ENCODE data around the gene SLC25A44.
"Not testable (repeated sequence)": the region's sequence is repeated elsewhere in the genome, so short reads cannot be mapped to it uniquely, and the experiment has no call there.

SLC25A44 gene

DNA sequence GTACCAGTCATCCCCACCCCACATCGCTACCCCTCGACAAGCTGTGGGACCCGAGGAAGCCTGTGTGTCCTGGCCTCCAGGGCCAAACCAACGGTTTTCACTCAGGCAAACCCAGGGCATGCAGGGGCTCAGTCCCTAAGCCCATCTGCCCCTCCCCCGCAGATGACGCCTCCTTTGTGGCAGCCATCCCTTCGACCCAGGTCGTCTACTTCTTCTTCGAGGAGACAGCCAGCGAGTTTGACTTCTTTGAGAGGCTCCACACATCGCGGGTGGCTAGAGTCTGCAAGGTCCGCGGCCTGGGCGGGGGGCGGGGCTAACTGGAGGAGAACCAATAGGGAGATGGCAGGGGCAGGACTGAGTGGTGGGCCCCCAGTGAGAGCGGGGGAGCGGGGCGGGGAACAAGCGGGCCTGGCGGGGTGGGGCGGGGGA lies 33.1 kb upstream of the SLC25A44 start:
- peak; percentile 57 to 96 (median 78) for DNase-seq
- intact Hi-C loops (cut with DNase I): no loop called here

DNA sequence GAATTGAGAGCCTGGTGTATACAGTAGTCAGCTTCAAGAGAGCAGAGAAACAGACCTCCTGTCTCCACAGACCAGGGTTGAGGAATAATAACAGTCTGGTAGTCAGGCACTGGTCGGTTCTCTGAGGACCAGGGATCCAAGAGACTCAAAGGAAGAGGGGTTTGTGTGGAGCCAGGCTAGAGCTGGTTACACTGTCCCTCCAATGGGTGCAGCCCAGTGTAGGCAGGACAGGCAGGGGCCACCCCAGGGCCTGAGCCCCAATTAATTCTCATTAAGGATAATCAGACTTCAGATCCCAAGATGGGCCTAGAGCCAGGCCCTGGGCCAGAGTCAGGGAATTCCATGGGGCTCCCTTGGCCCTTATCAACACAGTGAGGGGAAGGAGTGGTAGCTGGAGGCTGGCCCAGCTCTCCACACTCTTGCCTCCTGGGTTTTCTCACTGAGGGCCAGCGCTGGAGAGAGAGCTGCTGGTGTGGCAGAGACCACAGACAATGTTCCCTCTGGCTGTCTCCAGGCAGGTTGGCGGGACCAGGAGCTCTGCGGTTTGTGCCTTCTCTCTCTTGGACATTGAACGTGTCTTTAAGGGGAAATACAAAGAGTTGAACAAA lies 31.4 kb upstream of the SLC25A44 start:
- intact Hi-C loops (cut with DNase I): no loop called here
- peak in 2 of 10 donors; percentile 64 to 76 for DNase-seq

DNA sequence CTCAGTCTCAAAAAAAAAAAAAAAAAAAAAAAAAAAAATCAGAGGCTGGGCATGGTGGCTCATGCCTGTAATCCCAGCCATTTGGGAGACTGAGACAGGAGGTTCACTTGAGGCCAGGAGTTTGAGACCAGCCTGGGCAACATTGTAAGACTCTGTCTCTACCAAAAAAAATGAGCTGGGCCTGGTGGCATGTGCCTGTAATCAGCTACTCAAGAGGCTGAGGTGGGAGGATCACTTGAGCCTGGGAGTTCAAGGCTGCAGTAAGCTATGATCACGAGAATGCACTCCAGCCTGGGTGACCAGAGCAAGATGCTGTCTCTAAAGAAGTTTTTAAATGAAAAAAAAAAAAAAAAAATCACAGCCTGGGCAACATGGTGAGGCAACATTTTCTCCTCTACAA lies 30.2 kb upstream of the SLC25A44 start:
- intact Hi-C loops (cut with DNase I): no loop called here
- peak in 1 of 10 donors; percentile 53 for DNase-seq

DNA sequence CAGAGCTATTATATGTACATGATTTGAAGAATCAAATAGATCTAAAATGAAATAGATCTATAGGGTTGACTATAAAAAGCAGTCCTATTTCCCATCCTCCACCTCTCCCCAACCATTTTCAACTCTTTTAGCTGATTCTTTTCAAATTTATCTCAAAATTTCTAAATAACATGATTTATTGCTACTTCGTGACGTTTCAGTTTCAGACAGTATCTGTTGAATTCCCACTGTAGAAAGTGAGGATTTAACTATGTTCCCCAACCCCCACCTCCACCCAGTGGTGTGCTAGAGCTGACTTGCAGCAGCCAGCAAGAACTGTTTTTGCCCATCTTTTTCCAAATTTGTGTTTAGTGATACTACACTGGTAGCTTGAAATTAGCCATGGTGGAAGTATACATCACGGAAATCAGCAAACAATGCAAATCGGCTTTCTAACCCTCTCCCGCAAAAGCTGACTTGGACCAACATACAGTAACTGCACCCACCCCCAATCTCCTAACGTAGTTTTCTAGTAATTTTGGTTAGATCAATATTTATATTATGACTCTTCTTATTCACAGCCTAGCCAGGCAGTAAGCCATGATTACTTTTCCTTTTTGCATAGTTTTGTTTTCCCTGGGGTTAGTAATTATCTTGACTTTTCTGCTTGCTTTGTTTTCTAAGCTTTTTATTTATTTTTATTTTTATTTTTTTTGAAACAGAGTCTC lies 29.6 kb upstream of the SLC25A44 start:
- DNase-seq: no peak
- intact Hi-C loops (cut with DNase I): no loop called here

DNA sequence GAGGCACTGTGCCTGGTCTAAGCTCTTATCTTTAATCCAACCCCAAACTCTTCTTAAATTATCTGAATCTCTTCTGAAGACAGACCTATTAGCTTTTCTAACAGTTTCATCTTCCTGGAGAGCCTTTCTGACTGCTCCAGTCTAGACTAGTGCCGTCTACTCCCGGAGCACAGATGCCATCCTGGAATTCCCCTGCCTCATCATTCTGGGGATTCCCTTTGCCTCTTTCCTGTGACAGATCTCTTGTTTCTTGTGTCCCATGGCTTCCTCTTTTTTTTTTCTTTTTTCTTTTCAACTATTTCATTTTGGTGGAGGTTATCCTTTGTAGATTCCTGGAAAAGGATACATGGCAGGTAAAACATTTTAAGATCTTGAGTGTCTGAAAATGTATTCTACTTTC lies 28.8 kb upstream of the SLC25A44 start:
- intact Hi-C loops (cut with DNase I): no loop called here
- DNase-seq: no peak

DNA sequence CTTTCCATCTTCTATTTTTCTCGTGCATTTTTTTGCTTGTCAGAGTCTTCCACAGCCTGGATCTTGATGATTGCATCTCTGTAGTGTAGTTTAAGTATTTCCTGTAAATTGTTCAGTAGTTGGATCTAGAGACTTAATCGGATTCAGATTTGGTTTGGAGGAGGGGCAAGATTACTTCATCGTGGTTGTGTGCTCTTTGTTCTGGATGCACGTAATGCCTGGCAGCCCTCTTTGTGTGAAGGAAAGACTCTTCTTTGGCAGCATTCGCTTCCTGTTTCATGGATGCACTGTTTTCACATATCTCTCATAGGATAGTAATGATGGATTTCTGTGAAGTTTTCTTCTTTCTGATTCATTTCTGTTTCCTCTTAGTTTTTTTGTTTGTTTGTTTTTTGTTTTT lies 26.4 kb upstream of the SLC25A44 start:
- DNase-seq: peak in 1 of 10 donors; percentile 12
- intact Hi-C loops (cut with DNase I): no loop called here

DNA sequence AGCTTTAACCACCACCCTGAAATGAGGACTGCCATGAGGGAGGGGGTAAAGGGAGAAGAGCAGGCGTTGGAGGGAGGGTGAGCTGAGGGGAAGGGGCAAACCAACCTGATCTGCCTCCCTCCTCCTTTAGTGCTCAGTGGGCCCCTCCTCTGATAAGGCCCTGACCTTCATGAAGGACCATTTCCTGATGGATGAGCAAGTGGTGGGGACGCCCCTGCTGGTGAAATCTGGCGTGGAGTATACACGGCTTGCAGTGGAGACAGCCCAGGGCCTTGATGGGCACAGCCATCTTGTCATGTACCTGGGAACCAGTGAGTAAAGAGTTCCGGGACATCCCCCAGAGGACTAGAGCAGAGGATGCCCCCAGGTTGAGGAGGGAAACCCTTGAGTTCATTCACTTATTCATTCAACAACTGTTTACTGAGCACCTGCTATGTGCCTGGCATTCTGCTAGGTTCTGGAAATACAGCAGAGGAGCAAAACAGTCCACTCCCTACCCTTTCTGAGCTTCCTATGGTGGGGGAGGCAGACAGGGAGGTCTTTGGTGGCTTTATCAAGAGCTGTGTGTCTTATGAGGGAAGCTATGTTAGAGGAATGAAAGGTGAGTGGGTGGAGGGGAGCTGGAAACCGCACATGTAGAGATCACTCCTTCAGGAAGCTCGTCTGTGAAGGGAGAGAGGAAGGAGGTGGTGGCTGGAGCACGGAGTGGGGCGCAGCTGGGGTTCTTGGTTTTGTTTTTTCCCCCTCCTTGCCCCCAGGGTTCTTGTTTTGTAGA lies 21.0 kb upstream of the SLC25A44 start:
- intact Hi-C loops (cut with DNase I): no loop called here
- DNase-seq: no peak

DNA sequence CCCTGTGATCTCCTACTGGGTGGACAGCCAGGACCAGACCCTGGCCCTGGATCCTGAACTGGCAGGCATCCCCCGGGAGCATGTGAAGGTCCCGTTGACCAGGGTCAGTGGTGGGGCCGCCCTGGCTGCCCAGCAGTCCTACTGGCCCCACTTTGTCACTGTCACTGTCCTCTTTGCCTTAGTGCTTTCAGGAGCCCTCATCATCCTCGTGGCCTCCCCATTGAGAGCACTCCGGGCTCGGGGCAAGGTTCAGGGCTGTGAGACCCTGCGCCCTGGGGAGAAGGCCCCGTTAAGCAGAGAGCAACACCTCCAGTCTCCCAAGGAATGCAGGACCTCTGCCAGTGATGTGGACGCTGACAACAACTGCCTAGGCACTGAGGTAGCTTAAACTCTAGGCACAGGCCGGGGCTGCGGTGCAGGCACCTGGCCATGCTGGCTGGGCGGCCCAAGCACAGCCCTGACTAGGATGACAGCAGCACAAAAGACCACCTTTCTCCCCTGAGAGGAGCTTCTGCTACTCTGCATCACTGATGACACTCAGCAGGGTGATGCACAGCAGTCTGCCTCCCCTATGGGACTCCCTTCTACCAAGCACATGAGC lies 17.2 kb upstream of the SLC25A44 start:
- intact Hi-C loops (cut with DNase I): no loop called here
- peak in 1 of 10 donors; percentile 50 for DNase-seq

DNA sequence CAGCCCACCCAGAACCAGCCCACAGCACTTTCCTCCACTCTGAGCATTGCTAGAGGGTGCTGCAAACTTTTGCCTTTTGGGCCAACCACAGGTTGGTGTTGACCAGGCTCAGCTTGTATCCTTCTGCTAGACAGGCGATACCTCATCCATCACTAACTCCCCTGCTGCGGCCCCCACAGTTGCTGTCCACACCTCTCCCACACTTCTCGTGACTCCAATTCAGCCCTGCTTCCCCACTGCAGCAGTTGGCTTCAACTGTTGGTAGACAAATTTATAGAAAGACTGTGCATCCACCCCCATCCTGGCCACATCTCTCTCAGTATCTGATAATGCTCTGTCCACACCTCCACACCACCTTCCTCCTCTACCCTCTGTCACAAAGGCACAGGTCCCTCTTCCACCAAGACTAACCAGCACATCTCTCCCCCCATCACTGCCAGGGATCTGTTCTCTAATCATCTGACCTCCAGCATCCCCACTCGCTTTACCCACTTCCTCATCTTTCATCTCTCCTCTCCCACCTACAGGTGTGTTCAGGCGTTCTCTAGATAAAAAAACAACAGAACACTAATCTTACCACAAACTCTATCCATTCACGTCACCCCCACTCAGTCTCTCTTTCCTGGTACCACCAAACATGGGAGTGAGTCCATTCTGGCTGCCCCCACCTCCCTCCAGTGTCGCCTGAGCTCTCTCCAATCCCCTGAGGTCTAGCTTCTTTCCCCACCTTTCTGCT lies 15.8 kb upstream of the SLC25A44 start:
- intact Hi-C loops (cut with DNase I): no loop called here
- no peak for DNase-seq

DNA sequence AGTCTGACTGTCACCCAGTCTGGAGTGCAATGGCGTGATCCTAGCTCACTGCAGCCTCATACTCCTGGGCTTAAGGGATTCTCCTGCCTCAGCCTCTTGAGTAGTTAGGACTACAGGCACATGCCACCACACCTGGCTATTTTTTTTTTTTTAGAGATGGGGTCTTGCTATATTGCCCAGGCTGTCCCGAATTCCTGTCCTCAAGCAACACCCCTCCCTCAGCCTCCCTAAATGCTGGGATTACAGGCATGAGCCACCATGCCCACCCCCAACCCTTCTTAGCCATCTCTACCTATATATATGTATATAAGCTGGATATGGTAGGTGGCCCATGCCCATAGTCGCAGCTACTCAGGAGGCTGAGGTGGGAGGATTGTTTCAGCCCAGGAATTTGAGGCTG lies 13.4 kb upstream of the SLC25A44 start:
- intact Hi-C loops (cut with DNase I): no loop called here

DNA sequence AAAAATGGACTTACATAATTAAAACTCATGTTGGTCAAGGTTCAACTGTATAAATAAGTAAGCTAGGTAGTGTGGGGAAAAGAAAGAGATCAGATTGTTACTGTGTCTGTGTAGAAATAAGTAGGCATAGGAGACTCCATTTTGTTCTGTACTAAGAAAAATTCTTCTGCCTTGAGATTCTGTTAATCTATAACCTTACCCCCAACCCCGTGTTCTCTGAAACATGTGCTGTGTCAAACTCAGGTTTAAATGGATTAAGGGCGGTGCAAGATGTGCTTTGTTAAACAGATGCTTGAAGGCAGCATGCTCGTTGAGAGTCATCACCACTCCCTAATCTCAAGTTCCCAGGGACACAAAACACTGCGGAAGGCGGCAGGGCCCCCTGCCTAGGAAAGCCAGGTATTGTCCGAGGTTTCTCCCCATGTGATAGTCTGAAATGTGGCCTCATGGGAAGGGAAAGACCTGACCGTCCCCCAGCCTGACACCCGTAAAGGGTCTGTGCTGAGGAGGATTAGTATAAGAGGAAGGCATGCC lies 12.4 kb upstream of the SLC25A44 start:
- intact Hi-C loops (cut with DNase I); DNase-seq: not testable (repeated sequence)

More for the DNA sequence above, 13.4 kb upstream of the SLC25A44 start:
- DNase-seq: no peak

DNA sequence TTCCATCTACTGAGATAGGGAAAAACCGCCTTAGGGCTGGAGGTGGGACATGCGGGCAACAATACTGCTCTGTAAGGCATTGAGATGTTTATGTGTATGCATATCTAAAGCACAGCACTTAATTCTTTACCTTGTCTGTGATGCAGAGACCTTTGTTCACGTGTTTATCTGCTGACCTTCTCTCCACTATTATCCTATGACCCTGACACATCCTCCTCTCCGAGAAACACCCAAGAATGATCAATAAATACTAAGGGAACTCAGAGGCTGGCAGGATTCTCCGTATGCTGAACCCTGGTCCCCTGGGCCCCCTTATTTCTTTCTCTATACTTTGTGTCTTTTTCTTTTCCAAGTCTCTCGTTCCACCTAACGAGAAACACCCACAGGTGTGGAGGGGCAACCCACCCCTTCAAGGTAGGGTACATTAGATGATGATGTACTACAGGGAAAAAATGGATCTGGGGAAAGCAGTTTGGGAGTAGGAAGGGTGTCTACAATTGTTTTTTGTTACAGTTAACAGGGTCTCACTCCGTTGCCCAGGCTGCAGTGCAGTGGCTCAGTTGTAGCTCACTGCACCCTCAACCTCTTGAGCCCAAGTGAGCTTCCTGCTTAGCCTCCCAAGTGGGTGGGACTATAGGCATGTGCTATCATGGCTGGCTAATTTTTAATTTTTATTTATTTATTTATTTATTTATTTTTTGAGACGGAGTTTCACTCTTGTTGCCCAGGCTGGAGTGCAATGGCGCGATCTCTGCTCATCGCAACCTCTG lies 11.7 kb upstream of the SLC25A44 start:
- intact Hi-C loops (cut with DNase I): not testable (repeated sequence)

DNA sequence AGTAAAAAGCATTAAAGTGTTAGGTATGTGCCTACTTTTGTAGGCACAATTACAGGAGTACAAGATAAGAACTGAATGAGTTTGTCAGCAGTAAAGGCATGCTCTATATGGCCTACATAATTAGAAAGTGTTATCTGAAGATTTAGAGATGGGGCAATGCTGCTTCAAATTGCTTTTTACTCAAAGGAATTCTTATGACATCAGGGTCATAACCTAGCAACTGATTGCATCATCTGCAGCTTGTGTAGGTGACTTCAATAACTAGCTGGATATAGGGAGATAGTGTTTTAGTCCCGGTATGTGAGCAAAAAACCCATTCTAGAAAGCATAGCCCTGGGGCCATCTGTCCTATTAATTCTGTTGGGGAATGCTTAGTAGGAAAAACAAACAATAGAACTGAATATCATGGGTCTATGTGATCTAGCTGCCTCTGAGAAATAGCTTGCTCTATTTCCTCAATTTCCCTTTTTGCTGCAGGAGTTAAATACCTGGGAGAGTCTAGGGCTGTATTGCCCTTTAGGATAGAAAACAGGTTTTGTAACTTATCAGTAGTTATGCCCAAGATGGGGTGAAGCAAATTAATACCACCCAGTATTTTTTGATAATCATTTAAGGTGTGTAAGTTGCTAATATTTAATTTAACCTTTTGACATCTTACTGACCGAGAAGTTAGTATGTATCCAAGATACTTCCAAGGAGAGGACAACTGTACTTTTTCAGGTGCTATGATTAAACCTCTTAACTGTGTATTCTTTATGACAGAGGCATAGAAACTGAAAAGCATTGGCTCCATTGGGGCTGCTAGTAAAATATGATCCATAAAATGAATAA lies 7.3 kb upstream of the SLC25A44 start:
- DNase-seq; intact Hi-C loops (cut with DNase I): not testable (repeated sequence)

More for the DNA sequence above, 11.7 kb upstream of the SLC25A44 start:
- not testable (repeated sequence) for DNase-seq

DNA sequence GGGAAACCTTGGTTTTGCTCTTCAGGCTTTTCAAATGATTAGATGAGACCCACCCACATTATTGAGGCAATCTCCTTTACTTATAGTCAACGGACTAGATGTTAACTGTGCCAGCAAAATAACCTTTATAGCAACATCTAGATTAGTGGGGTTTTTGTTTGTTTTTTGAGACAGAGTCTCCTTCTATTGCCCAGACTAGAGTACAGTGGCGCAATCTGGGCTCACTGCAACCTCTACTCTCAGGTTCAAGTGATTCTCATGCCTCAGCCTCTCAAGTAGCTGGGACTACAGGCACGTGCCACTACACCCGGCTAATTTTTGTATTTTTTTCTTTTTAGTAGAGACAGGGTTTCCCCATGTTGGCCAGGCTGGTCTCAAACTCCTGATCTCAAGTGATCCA lies 3.6 kb upstream of the SLC25A44 start:
- intact Hi-C loops (cut with DNase I): loop anchor here (5.0 kb wide), 1 partner anchor 43 kb away; no protein-coding TSS in a partner anchor
- DNase-seq: not testable (repeated sequence)

DNA sequence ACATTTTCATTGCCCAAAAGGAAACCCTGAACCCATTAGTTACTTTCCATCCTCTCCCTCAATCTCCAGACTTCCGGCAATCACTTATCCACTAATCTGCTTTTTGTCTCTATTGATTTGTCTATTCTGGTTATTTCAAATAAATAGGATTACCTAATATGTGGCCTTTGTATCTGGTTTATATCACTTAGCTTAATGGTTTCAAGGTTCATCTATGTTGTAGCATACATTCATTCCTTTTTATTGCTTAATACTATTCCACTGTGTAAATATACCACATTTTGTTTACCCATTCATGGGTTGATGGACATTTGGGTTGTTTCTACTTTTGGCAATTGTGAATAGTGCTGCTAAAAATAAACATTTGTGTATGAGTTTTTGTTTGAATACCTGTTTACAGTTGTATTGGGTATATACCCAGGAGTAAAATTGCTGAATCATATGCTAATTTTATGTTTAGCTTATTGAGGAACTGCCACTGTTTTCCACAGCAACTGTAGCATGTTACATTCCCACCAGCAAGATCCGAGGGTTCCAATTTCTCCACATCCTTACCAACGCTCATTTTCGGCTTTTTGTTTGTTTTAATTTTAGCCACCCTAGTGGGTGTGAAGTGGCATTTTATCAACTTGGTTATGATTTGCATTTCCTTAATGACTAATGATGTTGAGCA lies 2.5 kb upstream of the SLC25A44 start:
- intact Hi-C loops (cut with DNase I): loop anchor here (5.0 kb wide), 1 partner anchor 44 kb away; no protein-coding TSS in a partner anchor
- DNase-seq: no peak

DNA sequence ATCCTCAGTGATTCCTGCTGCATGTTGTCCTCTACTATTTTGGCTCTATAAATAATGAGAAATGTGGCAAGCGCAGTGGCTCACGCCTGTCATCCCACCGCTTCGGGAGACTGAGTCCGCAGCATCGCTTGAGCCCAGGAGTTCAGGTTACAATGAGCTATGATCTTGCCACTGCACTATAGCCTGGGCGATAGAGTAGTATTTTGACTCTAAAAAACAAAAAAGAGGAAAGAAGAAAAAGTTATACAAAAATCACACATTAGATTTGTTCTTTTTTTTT lies 756 bp upstream of the SLC25A44 start:
- intact Hi-C loops (cut with DNase I): loop anchor here (5.0 kb wide), 1 partner anchor 46 kb away; no protein-coding TSS in a partner anchor
- no peak for DNase-seq

DNA sequence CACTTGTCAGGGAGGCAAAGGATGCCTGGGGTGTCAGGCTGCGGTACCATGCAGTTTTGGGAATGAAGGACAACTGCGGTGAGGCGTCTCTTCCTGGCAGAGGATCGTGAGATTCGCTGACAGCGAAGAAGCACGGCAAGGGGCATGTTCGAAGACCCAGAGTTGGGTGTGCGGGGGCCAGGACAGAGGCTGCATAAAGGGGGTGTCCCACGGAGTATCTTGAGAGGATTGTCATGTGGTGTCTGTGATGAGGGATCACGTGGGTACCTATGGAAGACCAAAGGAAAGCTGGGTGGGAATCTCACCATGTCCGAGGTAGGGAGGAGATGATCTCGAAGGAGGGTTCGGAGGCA lies 372 bp downstream of the SLC25A44 start:
- intact Hi-C loops (cut with DNase I): loop anchor here (2.0 to 5.0 kb wide), 2 partner anchors 19 to 47 kb away; partner anchors contain the start of gene PMF1
- DNase-seq: peak in 5 of 10 donors; percentile 21 to 88 (median 31)

DNA sequence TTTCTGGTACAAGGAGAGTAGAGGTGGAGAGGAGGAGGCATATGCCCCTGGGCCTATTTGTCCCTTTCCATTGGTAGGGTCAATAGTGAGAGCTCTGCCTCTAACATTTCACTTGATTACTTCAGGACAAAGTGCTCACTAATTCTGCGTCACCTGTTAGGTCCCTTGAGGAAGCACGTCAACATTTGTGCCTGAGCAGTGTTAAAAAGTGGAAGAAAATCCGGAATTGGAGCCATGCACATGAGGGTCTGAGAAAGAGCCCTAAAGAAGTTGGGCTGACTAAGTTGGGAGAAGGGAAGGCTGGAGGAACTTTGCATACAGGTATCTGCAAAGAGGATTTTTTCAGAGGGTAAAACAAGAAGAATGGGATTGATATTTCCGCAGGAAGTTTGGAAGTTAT lies 1.9 kb downstream of the SLC25A44 start:
- DNase-seq: no peak
- intact Hi-C loops (cut with DNase I): loop anchor here (2.0 kb wide), 1 partner anchor 17 kb away; the partner anchor contains the start of gene PMF1
